GM12878 (cell line): Measurements from ENCODE around the gene RFTN2. TPM values are rescaled to one million over a fixed set of nuclear protein-coding genes. Genes with fewer than 3 reads are reported as not detected.

Experiments
- ATAC-seq: fragments of 200-7000 bp; cut with Tn5 transposase; 3 replicates; pipeline ENCODE4 v1.9.1; 2020; ENCODE audit warnings: mild to moderate bottlenecking, moderate library complexity
- BruUV-seq: library from RNA; stranded (reverse); fragments of 400-500 nt; replicated peaks from 2 replicates; lab custom pipeline; 2021; lab: Mats Ljungman, UMichigan
- CTCF ChIA-PET: fragments of 300-600 bp; sonication (Branson Sonifier 250); formaldehyde crosslinking; extraction: SDS; loops from one replicate; lab custom pipeline; 2021; ENCODE audit warnings: inconsistent platforms; lab: Yijun Ruan, JAX
- POLR2A ChIA-PET: fragments of 350-600 bp; formaldehyde crosslinking; extraction: SDS; loops from one replicate; lab custom pipeline; 2021; ENCODE audit warnings: inconsistent platforms; lab: Charles Lee
- RAD21 ChIA-PET: fragments of 300-600 bp; sonication (Branson Sonifier 250); formaldehyde crosslinking; loops from one replicate; lab custom pipeline; 2023; ENCODE audit warnings: antibody characterized with exemption; ENCODE audit not compliant: unreplicated experiment; lab: Charles Lee
- SMC1A ChIA-PET: fragments of 300-600 bp; sonication (Branson Sonifier 250); formaldehyde crosslinking; loops from one replicate; lab custom pipeline; 2023; ENCODE audit not compliant: unreplicated experiment, uncharacterized antibody; lab: Charles Lee
- DNase-seq: peaks from one replicate; pipeline ENCODE4 v3.0.0-alpha.2; 2011; ENCODE audit warnings: low read depth, low spot score
- FAIRE-seq: peaks from 3 replicates; lab custom pipeline; 2011; peaks lifted over from hg19 to GRCh38; lab: Jason Lieb, UNC
- H2AFZ ChIP-seq: 2 replicates; pipeline ENCODE4 v1.6.0; 2011; ENCODE audit warnings: low read depth, low read length, control low read depth; ENCODE audit not compliant: control insufficient read depth
- H3K27ac ChIP-seq: 2 replicates; pipeline ENCODE4 v1.5.1; 2011; ENCODE audit warnings: control low read depth; ENCODE audit not compliant: control insufficient read depth, insufficient read depth
- H3K27me3 ChIP-seq, 2 experiments: replicated peaks in 1 of 2; 2 replicates each; pipeline versions ENCODE4 v1.6.0 to v1.6.1; 2011; ENCODE audit warnings: low read length in 1 of 2; ENCODE audit not compliant: control insufficient read depth in 2 of 2, insufficient read depth in 2 of 2
- H3K36me3 ChIP-seq, 2 experiments: 2 replicates each; pipeline ENCODE4 v1.5.1; 2011; ENCODE audit warnings: low read length in 1 of 2; ENCODE audit not compliant: control insufficient read depth in 2 of 2, insufficient read depth in 2 of 2
- H3K4me1 ChIP-seq: 2 replicates; pipeline ENCODE4 v1.6.1; 2011; ENCODE audit warnings: mild to moderate bottlenecking, low read length, moderate library complexity, mixed read lengths; ENCODE audit not compliant: control insufficient read depth, insufficient read depth
- H3K4me2 ChIP-seq: 2 replicates; pipeline ENCODE4 v1.6.0; 2011; ENCODE audit warnings: control low read depth; ENCODE audit not compliant: control insufficient read depth, insufficient read depth
- H3K4me3 ChIP-seq: fragments of 200-600 bp; sonication (generic); 2 replicates; pipeline ENCODE4 v1.5.1; 2016
- H3K79me2 ChIP-seq: 2 replicates; pipeline ENCODE4 v1.6.0; 2011; ENCODE audit warnings: low read length; ENCODE audit not compliant: control insufficient read depth, insufficient read depth
- H3K9ac ChIP-seq: 2 replicates; pipeline ENCODE4 v1.8.0; 2011; ENCODE audit warnings: low read length, control low read depth, mixed read lengths; ENCODE audit not compliant: control insufficient read depth, insufficient read depth
- H3K9me3 ChIP-seq: replicated peaks from 3 replicates; pipeline ENCODE4 v1.5.1; 2011; ENCODE audit warnings: mild to moderate bottlenecking, low read length; ENCODE audit not compliant: control insufficient read depth, insufficient read depth
- H4K20me1 ChIP-seq: 2 replicates; pipeline ENCODE4 v1.6.0; 2011; ENCODE audit not compliant: control insufficient read depth, insufficient read depth
- CEBPZ ChIP-seq: fragments of 150-350 bp; IDR thresholded peaks from 2 replicates; pipeline ENCODE4 v1.6.1; 2016; ENCODE audit warnings: low read depth, low read length
- E2F4 ChIP-seq: IDR thresholded peaks from 2 replicates; pipeline ENCODE4 v1.6.1; 2012; ENCODE audit warnings: low read depth, low read length, improper control_type of control experiment
- EED ChIP-seq: sonication (generic); IDR thresholded peaks from 2 replicates; pipeline ENCODE4 v1.6.1; 2016; ENCODE audit warnings: antibody characterized with exemption, low read depth
- JUNB ChIP-seq: IDR thresholded peaks from 2 replicates; pipeline ENCODE4 v1.6.1; 2016; ENCODE audit warnings: antibody characterized with exemption, mild to moderate bottlenecking
- PAX5 ChIP-seq: IDR thresholded peaks from 2 replicates; pipeline ENCODE4 v1.6.1; 2011; ENCODE audit warnings: low read depth, low read length, borderline replicate concordance
- PAX8 ChIP-seq: fragments of 450-650 bp; IDR thresholded peaks from 2 replicates; pipeline ENCODE4 v1.6.1; 2017; ENCODE audit warnings: mild to moderate bottlenecking, moderate library complexity
- PKNOX1 ChIP-seq: fragments of 450-650 bp; IDR thresholded peaks from 2 replicates; pipeline ENCODE4 v1.6.1; 2016; ENCODE audit warnings: mild to moderate bottlenecking
- RAD51 ChIP-seq: fragments of 450-650 bp; IDR thresholded peaks from 2 replicates; pipeline ENCODE4 v1.6.1; 2016; ENCODE audit warnings: moderate library complexity, mild to moderate bottlenecking, inconsistent platforms
- RUNX3 ChIP-seq: IDR thresholded peaks from 2 replicates; pipeline ENCODE4 v1.6.1; 2012; ENCODE audit warnings: low read length, inconsistent platforms
- SREBF2 ChIP-seq: IDR thresholded peaks from 2 replicates; pipeline ENCODE4 v1.6.1; 2012; ENCODE audit warnings: mild to moderate bottlenecking, low read length
- TARDBP ChIP-seq: IDR thresholded peaks from 2 replicates; pipeline ENCODE4 v1.6.1; 2016; ENCODE audit warnings: borderline replicate concordance
- TCF7 ChIP-seq: IDR thresholded peaks from 2 replicates; pipeline ENCODE4 v1.6.1; 2014; ENCODE audit warnings: antibody characterized with exemption, borderline replicate concordance
- YY1 ChIP-seq: IDR thresholded peaks from 2 replicates; pipeline ENCODE4 v1.6.1; 2011; ENCODE audit warnings: low read depth, mild to moderate bottlenecking, low read length
- ZNF24 ChIP-seq: fragments of 450-650 bp; IDR thresholded peaks from 2 replicates; pipeline ENCODE4 v1.6.1; 2017; ENCODE audit warnings: antibody characterized with exemption, mild to moderate bottlenecking
- WGBS: methylation state at CpG from one replicate; pipeline ENCODE4 v1.1.6; 2016; ENCODE audit warnings: low lambda C conversion rate; ENCODE audit not compliant: insufficient replicate concordance, insufficient coverage; ENCODE audit errors: missing lambda C conversion rate; 5-methylcytosine and 5-hydroxymethylcytosine counted together
- in situ Hi-C: fragments of 300-500 bp; cut with MboI; formaldehyde crosslinking; loops from 9 replicates; pipeline ENCODE4 v1.14.3; 2018; ENCODE audit warnings: mixed read lengths
- intact Hi-C: fragments of 100-400 bp; cut with micrococcal nuclease; formaldehyde crosslinking; loops from one replicate; pipeline ENCODE4 v1.14.2; 2022; ENCODE audit not compliant: unreplicated experiment
- polyA plus RNA-seq, 11 experiments: library from polyadenylated mRNA; depleted of rRNA in 4 of 11; unstranded in 6 of 11; stranded (reverse) in 5 of 11; fragments of >200 nt; fragmentation: Nextera tagmentation in 4 of 11; fragmentation: Illumina TruSeq in 1 of 11; extraction: Ambion mirVana in 4 of 11; extraction: Trizol in 1 of 11; gene quantifications; 1 replicate in 1 of 11; 2 replicates in 10 of 11; pipeline versions ENCODE4 v1.2.1 to v1.2.3, GENCODE V29; 2011 to 2016; ENCODE audit warnings: inconsistent platforms in 2 of 11, missing spikeins in 2 of 11, low read depth in 1 of 11
- total RNA-seq, 4 experiments: library from RNA; depleted of rRNA in 3 of 4; stranded (reverse); fragments of >200 nt in 3 of 4; fragmentation: Illumina TruSeq in 1 of 4; extraction: Trizol in 1 of 4; gene quantifications; 2 replicates each; pipeline versions ENCODE4 v1.2.1 to v1.2.3, GENCODE V29; 2013 to 2021

The RFTN2 gene
- total and polyA plus RNA-seq, 10 of the 15 experiments (the other 5 are each of a cell fraction or from before 2014, with no cell fraction given), result 0.09 to 0.23 TPM; not detected in 8

- Histone ChIP-seq H3K9me3 (no peaks in the 10 kb centered on the region), H3K36me3 (no peaks in the 10 kb centered on the region), H2AFZ (peak overlapping the region; percentile 19), H3K4me2 (no peak overlapping the region), H3K4me3 (no peak overlapping the region), H3K9ac (no peak overlapping the region), H3K27me3 (no peaks in the 10 kb centered on the region), H3K27ac (no peak overlapping the region), H3K4me1 (no peaks in the 10 kb centered on the region), H3K79me2 (no peaks in the 10 kb centered on the region), H4K20me1 (no peaks in the 10 kb centered on the region)
- in situ Hi-C loops (no loop called here), intact Hi-C loops (no loop called here)
- RAD21 ChIA-PET, result no interaction called here
- SMC1A ChIA-PET, result interaction anchor here (1.2 to 1.5 kb wide), 2 partner anchors 33 to 51 kb away, joined by 3 to 6 read pairs; no protein-coding TSS in a partner anchor
- no peak for TF ChIP-seq PAX5
- no peak for TF ChIP-seq YY1
- no peak for TF ChIP-seq TARDBP
- no peak for TF ChIP-seq RAD51
- TF ChIP-seq TCF7, result no peak
- no peak for TF ChIP-seq ZNF24
- no peak for TF ChIP-seq PAX8
- no peak for TF ChIP-seq E2F4
- TF ChIP-seq PKNOX1, result no peak
- no peak for TF ChIP-seq RUNX3
- no peak for TF ChIP-seq SREBF2
- TF ChIP-seq EED, result no peak
- no peak for TF ChIP-seq CEBPZ
- TF ChIP-seq JUNB, result no peak
- CTCF ChIA-PET, result no interaction called here
- no peak for FAIRE-seq
- no TSS peak for BruUV-seq
- POLR2A ChIA-PET, result no interaction called here
- WGBS, result 29% methylated on average over 3 of the region's 3 CpGs
- DNase-seq, result no peak
- ATAC-seq, result peak; percentile 97
Measured at GRCh38 chr2:197647961-197648690, 27.3 kb downstream of the RFTN2 start.
